GM23338 (cell line): ENCODE measurements around the gene ZNF831.

Experiments
- EZH2 ChIP-seq: fragments of 200-600 bp; sonication (generic); IDR thresholded peaks from one replicate; pipeline ENCODE4 v1.8.0; 2017; ENCODE audit warnings: antibody characterized with exemption, mild to moderate bottlenecking, low read depth; ENCODE audit not compliant: unreplicated experiment
- POLR2AphosphoS5 ChIP-seq: IDR thresholded peaks from 2 replicates; pipeline ENCODE4 v1.6.1; 2016; ENCODE audit warnings: antibody characterized with exemption, low read depth
- TF ChIP-seq, protein P1 (sequence below), 2 experiments: fragments of 200-600 bp in 1 of 2; sonication (generic) in 1 of 2; conservative IDR thresholded peaks; 2 replicates each; pipeline versions ENCODE4 v1.5.1 to v1.6.1; 2016 to 2017; ENCODE audit warnings: antibody characterized with exemption in 2 of 2, low read depth in 2 of 2, mild to moderate bottlenecking in 2 of 2, moderate library complexity in 1 of 2
- TF ChIP-seq, protein P2 (sequence below): IDR thresholded peaks from one replicate; pipeline ENCODE4 v1.6.1; 2018; ENCODE audit warnings: antibody characterized with exemption; ENCODE audit not compliant: unreplicated experiment

DNA sequence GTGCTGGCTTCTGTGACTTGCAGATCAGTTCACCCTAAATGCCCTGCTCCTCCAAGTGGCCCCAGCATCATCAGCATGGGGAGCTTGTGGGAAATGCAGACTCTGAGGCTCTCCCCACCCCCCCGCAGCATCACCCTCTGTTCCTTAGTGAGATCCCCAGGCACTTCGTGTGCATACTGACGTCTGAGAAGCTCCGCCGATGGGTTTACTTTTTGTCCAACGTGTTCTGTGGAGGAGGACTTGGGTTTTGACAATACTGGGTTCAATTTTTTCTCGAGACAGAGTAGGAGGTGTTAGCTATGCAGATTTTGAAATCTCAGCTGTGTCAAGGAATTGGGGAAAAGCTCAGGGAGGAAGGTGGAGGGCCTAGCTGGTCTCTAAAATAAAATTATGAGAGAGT lies 38.3 kb upstream of the ZNF831 start:
- TF ChIP-seq, protein P1, sequence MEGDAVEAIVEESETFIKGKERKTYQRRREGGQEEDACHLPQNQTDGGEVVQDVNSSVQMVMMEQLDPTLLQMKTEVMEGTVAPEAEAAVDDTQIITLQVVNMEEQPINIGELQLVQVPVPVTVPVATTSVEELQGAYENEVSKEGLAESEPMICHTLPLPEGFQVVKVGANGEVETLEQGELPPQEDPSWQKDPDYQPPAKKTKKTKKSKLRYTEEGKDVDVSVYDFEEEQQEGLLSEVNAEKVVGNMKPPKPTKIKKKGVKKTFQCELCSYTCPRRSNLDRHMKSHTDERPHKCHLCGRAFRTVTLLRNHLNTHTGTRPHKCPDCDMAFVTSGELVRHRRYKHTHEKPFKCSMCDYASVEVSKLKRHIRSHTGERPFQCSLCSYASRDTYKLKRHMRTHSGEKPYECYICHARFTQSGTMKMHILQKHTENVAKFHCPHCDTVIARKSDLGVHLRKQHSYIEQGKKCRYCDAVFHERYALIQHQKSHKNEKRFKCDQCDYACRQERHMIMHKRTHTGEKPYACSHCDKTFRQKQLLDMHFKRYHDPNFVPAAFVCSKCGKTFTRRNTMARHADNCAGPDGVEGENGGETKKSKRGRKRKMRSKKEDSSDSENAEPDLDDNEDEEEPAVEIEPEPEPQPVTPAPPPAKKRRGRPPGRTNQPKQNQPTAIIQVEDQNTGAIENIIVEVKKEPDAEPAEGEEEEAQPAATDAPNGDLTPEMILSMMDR (conservative IDR thresholded peaks at IDR 0.05; ENCODE audit: low read depth in 2 of 2) = no peak
- TF ChIP-seq, protein P2, sequence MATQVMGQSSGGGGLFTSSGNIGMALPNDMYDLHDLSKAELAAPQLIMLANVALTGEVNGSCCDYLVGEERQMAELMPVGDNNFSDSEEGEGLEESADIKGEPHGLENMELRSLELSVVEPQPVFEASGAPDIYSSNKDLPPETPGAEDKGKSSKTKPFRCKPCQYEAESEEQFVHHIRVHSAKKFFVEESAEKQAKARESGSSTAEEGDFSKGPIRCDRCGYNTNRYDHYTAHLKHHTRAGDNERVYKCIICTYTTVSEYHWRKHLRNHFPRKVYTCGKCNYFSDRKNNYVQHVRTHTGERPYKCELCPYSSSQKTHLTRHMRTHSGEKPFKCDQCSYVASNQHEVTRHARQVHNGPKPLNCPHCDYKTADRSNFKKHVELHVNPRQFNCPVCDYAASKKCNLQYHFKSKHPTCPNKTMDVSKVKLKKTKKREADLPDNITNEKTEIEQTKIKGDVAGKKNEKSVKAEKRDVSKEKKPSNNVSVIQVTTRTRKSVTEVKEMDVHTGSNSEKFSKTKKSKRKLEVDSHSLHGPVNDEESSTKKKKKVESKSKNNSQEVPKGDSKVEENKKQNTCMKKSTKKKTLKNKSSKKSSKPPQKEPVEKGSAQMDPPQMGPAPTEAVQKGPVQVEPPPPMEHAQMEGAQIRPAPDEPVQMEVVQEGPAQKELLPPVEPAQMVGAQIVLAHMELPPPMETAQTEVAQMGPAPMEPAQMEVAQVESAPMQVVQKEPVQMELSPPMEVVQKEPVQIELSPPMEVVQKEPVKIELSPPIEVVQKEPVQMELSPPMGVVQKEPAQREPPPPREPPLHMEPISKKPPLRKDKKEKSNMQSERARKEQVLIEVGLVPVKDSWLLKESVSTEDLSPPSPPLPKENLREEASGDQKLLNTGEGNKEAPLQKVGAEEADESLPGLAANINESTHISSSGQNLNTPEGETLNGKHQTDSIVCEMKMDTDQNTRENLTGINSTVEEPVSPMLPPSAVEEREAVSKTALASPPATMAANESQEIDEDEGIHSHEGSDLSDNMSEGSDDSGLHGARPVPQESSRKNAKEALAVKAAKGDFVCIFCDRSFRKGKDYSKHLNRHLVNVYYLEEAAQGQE = no peak
- TF ChIP-seq POLR2AphosphoS5 = no peak
- no peak for TF ChIP-seq EZH2
